Fibroblast of lung (primary cell): ENCODE results near the gene ACP4. TPM values are rescaled to one million over a fixed set of nuclear protein-coding genes. Genes with fewer than 3 reads are reported as not detected.

Source experiments
- DNase-seq, 2 donors: peaks; one replicate each; pipeline versions ENCODE4 v3.0.0 to v3.0.0-alpha.2; 2010; ENCODE audit warnings: low read depth in 2 of 2
- H2AFZ ChIP-seq: 2 replicates; pipeline ENCODE4 v1.5.1; 2012; ENCODE audit warnings: low read length, control low read depth, inconsistent platforms
- H3K27ac ChIP-seq: 2 replicates; pipeline ENCODE4 v1.5.1; 2011; ENCODE audit warnings: low read length, control low read depth; ENCODE audit not compliant: insufficient read depth
- H3K27me3 ChIP-seq: 2 replicates; pipeline ENCODE4 v1.5.1; 2011; ENCODE audit warnings: mild to moderate bottlenecking, low read length; ENCODE audit not compliant: control insufficient read depth, insufficient read depth
- H3K36me3 ChIP-seq: 2 replicates; pipeline ENCODE4 v1.5.1; 2011; ENCODE audit warnings: low read length; ENCODE audit not compliant: control insufficient read depth, insufficient read depth
- H3K4me1 ChIP-seq: 2 replicates; pipeline ENCODE4 v1.5.1; 2011; ENCODE audit warnings: low read length; ENCODE audit not compliant: control insufficient read depth, insufficient read depth; ENCODE audit errors: extremely low read depth
- H3K4me2 ChIP-seq: 2 replicates; pipeline ENCODE4 v1.5.1; 2011; ENCODE audit warnings: low read length, control low read depth; ENCODE audit not compliant: insufficient read depth; ENCODE audit errors: extremely low read depth
- H3K4me3 ChIP-seq, 4 experiments: fragments of 200-600 bp in 1 of 4; sonication (generic) in 1 of 4; replicated peaks in 1 of 4; 2 replicates each; pipeline ENCODE4 v1.5.1; 2011 to 2016; ENCODE audit warnings: low read length in 4 of 4, low read depth in 3 of 4, mild to moderate bottlenecking in 3 of 4, control low read depth in 2 of 4, inconsistent platforms in 1 of 4, mixed read lengths in 1 of 4; ENCODE audit not compliant: insufficient read depth in 1 of 4; ENCODE audit errors: control extremely low read depth in 1 of 4
- H3K79me2 ChIP-seq: 2 replicates; pipeline ENCODE4 v1.5.1; 2012; ENCODE audit warnings: mild to moderate bottlenecking, low read length, inconsistent platforms; ENCODE audit not compliant: control insufficient read depth, insufficient read depth
- H3K9ac ChIP-seq: 2 replicates; pipeline ENCODE4 v1.5.1; 2011; ENCODE audit warnings: mild to moderate bottlenecking, low read length, control low read depth; ENCODE audit not compliant: insufficient read depth
- H3K9me3 ChIP-seq: 2 replicates; pipeline ENCODE4 v1.5.1; 2012; ENCODE audit warnings: low read depth, low read length; ENCODE audit not compliant: control insufficient read depth, insufficient read depth
- H4K20me1 ChIP-seq: 2 replicates; pipeline ENCODE4 v1.5.1; 2011; ENCODE audit warnings: low read length; ENCODE audit not compliant: control insufficient read depth, insufficient read depth; ENCODE audit errors: extremely low read depth
- EZH2 ChIP-seq: IDR thresholded peaks from 2 replicates; pipeline ENCODE4 v1.5.1; 2012; ENCODE audit warnings: low read length, control low read depth, mild to moderate bottlenecking; ENCODE audit errors: missing control alignments
- polyA plus RNA-seq, 2 donors: library from polyadenylated mRNA; depleted of rRNA in 1 of 2; stranded (reverse) in 1 of 2; unstranded in 1 of 2; fragments of >200 nt; gene quantifications; 2 replicates each; pipeline ENCODE4 v1.2.1, GENCODE V29; 2011 to 2012; ENCODE audit warnings: missing spikeins in 1 of 2
- total RNA-seq: library from RNA; depleted of rRNA; stranded (reverse); fragments of >200 nt; gene quantifications from 2 replicates; pipeline ENCODE4 v1.2.1, GENCODE V29; 2014
- TF ChIP-seq, protein P1 (sequence below), 2 donors: IDR thresholded peaks in 1 of 2; conservative IDR thresholded peaks in 1 of 2; 1 replicate in 1 of 2; 2 replicates in 1 of 2; pipeline ENCODE4 v1.5.1; 2011 to 2012; ENCODE audit warnings: low read length in 2 of 2, control low read depth in 1 of 2, inconsistent platforms in 1 of 2, low read depth in 1 of 2, mild to moderate bottlenecking in 1 of 2

The ACP4 gene
- total and polyA plus RNA-seq, 2 donors (not counting 1 experiment from before 2014, with no cell fraction given): not detected

DNA sequence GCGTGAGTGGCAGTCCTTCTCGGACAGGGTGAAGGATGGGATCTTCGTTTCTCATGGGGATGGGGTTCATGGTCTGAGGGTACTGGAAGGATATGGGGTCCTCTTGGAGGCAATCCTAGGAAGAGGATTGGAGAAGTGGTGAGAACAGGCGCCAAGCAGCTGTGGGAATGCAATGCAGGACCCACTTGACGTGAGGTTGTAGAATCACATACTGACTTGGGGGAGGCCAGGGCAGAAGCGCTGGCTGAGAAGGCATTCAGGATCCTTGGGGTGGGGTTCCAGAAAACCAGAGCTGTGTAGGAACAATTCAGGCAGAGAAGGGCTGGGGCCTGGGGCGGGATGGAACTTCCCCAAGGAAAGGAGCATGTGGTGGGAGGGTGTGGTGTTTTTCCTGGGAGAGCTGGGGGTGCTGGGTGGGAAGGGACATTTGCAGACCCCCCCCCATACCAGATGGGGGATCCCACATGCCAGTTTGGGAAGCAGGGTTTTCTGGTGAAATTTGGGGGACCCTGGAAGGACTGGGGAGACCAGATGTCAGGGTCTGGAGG, 32.5 kb downstream of the ACP4 start:
- Histone ChIP-seq H3K27me3 (peaks cover 16% of the 10 kb centered on the region), H3K4me2 (no peak overlapping the region), H3K27ac (no peak overlapping the region), H3K36me3 (no peaks in the 10 kb centered on the region), H3K4me1 (no peaks in the 10 kb centered on the region), H3K4me3 (no peak overlapping the region), H3K9me3 (no peaks in the 10 kb centered on the region), H4K20me1 (no peaks in the 10 kb centered on the region), H3K79me2 (no peaks in the 10 kb centered on the region), H2AFZ (no peak overlapping the region), H3K9ac (no peak overlapping the region)
- no peak for DNase-seq
- TF ChIP-seq, protein P1, sequence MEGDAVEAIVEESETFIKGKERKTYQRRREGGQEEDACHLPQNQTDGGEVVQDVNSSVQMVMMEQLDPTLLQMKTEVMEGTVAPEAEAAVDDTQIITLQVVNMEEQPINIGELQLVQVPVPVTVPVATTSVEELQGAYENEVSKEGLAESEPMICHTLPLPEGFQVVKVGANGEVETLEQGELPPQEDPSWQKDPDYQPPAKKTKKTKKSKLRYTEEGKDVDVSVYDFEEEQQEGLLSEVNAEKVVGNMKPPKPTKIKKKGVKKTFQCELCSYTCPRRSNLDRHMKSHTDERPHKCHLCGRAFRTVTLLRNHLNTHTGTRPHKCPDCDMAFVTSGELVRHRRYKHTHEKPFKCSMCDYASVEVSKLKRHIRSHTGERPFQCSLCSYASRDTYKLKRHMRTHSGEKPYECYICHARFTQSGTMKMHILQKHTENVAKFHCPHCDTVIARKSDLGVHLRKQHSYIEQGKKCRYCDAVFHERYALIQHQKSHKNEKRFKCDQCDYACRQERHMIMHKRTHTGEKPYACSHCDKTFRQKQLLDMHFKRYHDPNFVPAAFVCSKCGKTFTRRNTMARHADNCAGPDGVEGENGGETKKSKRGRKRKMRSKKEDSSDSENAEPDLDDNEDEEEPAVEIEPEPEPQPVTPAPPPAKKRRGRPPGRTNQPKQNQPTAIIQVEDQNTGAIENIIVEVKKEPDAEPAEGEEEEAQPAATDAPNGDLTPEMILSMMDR (conservative IDR thresholded peaks at IDR 0.05 in 1 of 2, IDR thresholded peaks at IDR 0.05 in 1 of 2; ENCODE audit: low read depth in 1 of 2, low read length in 2 of 2): no peak
- no peak for TF ChIP-seq EZH2

DNA sequence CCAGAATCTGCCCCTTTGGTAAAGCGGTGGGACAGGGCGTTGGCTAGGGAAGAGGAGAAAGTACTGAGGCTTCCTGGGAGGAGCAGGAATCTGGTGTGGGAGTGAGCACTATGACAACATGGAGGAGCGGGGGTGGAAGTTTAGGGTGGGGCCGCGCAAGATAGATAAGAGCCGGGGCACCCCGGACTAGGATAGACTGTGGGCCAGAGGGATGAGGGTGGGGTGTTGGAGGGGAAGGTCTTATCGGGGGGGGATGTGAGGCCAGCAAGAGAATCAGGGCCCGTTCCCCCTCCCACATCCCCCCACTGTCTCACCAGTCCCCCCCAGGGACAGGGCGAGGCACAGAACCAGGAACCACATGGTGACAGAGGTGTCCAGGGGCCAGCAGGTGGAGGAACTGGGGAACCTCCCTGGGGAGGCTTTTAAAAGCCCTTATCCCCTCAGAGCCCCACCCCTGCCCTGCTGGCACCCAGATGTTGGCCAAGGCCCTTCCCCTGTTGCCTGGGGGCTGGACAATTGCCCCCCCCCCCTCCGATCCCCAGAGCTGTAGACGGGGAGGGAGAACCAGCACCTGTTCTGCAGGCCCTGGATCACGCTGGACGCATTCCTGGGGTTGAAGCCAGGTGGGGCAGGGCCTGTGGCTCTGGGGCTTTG, 33.3 kb downstream of the ACP4 start, which contains the start of gene KLK1:
KLK1 (minus strand) TSS at position 399 of the 654 bp plus-strand sequence; CDS start at position 360, 39 bp downstream.
- no peaks in the 10 kb centered on the region for H4K20me1 ChIP-seq
- no peak within 1 kb of the TSS for H3K4me3 ChIP-seq
- peaks cover 16% of the 10 kb centered on the region for H3K27me3 ChIP-seq
- no peak within 1 kb of the TSS for H3K4me2 ChIP-seq
- H3K9ac ChIP-seq: no peak within 1 kb of the TSS
- DNase-seq: no peak
- H3K79me2 ChIP-seq: no peaks in the 10 kb centered on the region
- no peak for TF ChIP-seq EZH2
- TF ChIP-seq, protein P1 (conservative IDR thresholded peaks at IDR 0.05 in 1 of 2, IDR thresholded peaks at IDR 0.05 in 1 of 2; ENCODE audit: low read depth in 1 of 2, low read length in 2 of 2): no peak
- H2AFZ ChIP-seq: no peak within 1 kb of the TSS
- no peak within 1 kb of the TSS for H3K27ac ChIP-seq
- no peaks in the 10 kb centered on the region for H3K36me3 ChIP-seq
- H3K9me3 ChIP-seq: no peaks in the 10 kb centered on the region
- no peaks in the 10 kb centered on the region for H3K4me1 ChIP-seq

DNA sequence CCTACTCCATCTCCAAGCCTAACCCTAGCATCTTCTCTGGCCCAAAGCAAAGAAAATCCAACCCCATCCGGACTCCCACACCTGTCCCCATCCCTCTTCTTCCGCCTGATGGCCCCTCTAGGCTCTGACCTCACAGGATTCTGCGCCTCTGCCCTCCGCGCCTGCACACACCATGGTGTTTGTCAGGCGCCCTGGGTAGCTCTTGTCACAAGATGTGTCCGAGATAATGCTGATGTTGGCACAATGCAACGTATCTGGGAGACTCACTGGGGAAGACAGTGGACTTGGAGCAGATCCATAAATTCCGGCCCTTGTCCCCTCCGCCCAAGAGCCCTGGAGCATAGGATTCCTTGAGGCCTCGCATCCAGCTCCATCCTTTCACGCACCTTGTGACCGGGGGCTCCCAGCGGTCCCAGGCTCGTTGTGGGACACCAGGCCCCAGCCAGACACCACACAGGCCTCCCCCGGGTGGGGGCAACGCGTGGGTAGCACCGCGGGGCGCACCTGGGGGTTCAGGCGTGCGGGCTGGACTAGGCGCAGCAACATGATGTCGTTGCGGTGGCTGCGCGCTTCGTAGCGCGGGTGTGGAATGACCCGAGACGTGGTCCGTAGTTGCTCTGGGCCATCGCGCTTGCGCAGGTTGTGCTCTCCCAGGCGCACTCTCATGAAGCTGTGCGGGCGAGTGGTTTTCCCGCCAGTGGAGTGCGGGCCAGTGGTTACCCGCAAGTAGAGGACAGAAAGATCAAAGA, 36.5 kb downstream of the ACP4 start:
- Histone ChIP-seq H3K4me1 (no peaks in the 10 kb centered on the region), H2AFZ (no peak overlapping the region), H3K9ac (no peak overlapping the region), H3K36me3 (no peaks in the 10 kb centered on the region), H3K9me3 (no peaks in the 10 kb centered on the region), H3K4me2 (no peak overlapping the region), H4K20me1 (no peaks in the 10 kb centered on the region), H3K4me3 (no peak overlapping the region), H3K27me3 (no peaks in the 10 kb centered on the region), H3K79me2 (no peaks in the 10 kb centered on the region), H3K27ac (no peak overlapping the region)
- DNase-seq: no peak
- TF ChIP-seq, protein P1 (conservative IDR thresholded peaks at IDR 0.05 in 1 of 2, IDR thresholded peaks at IDR 0.05 in 1 of 2; ENCODE audit: low read depth in 1 of 2, low read length in 2 of 2): no peak
- TF ChIP-seq EZH2: no peak
